Thoracic aorta (tissue), 2 donors: Measurements from ENCODE around the gene WT1. TPM values are rescaled to one million over a fixed set of nuclear protein-coding genes. Genes with fewer than 3 reads are reported as not detected.

Experiments
- ATAC-seq: fragments of 150-250 bp; one replicate; pipeline ENCODE4 v1.8.0; 2017; ENCODE audit warnings: low read depth; ENCODE audit not compliant: insufficient number of reproducible peaks, low FRiP score
- DNase-seq: peaks from one replicate; pipeline ENCODE4 v3.0.0-alpha.2; 2020; ENCODE audit warnings: low spot score
- H3K27ac ChIP-seq, 2 donors: fragments of 200-600 bp; sonication (generic); 1 replicate in 1 of 2; 2 replicates in 1 of 2; pipeline ENCODE4 v1.5.1; 2016; ENCODE audit warnings: mild to moderate bottlenecking in 2 of 2, moderate library complexity in 2 of 2
- H3K27me3 ChIP-seq: fragments of 200-600 bp; sonication (generic); replicated peaks from 2 replicates; pipeline ENCODE4 v1.6.0; 2016; ENCODE audit warnings: mild to moderate bottlenecking; ENCODE audit not compliant: insufficient read depth
- H3K36me3 ChIP-seq: fragments of 200-600 bp; sonication (generic); one replicate; pipeline ENCODE4 v1.5.1; 2016
- H3K4me1 ChIP-seq, 2 donors: fragments of 200-600 bp; sonication (generic); 1 replicate in 1 of 2; 2 replicates in 1 of 2; pipeline versions ENCODE4 v1.5.1 to v1.6.0; 2016; ENCODE audit warnings: low read depth in 2 of 2, mild to moderate bottlenecking in 1 of 2; ENCODE audit not compliant: control insufficient read depth in 1 of 2
- H3K4me3 ChIP-seq: fragments of 200-600 bp; sonication (generic); 2 replicates; pipeline ENCODE4 v1.5.1; 2016; ENCODE audit warnings: mild to moderate bottlenecking
- H3K9me3 ChIP-seq: fragments of 200-600 bp; sonication (generic); 2 replicates; pipeline ENCODE4 v1.5.1; 2016
- total RNA-seq, 2 donors: library from RNA; depleted of rRNA; stranded (reverse); fragments of >200 nt; gene quantifications; one replicate each; pipeline versions ENCODE4 v1.1.0 to v1.2.3, GENCODE V29; 2016
- TF ChIP-seq, protein P1 (sequence below): fragments of 200-600 bp; sonication (generic); IDR thresholded peaks from one replicate; pipeline ENCODE4 v1.5.1; 2019; ENCODE audit warnings: antibody characterized with exemption

The WT1 gene
- total RNA-seq, 2 donors from 2014 or later = 1.1 TPM; not detected in 1

GRCh38 chr11:32469791-32470190 is 34.5 kb upstream of the WT1 start:
- DNase-seq = no peak
- H3K4me1 ChIP-seq = no peaks in the 10 kb centered on the region
- ATAC-seq = no peak
- no peaks in the 10 kb centered on the region for H3K36me3 ChIP-seq
- H3K27me3 ChIP-seq = no peaks in the 10 kb centered on the region
- H3K4me3 ChIP-seq = no peak overlapping the region
- no peaks in the 10 kb centered on the region for H3K9me3 ChIP-seq
- H3K27ac ChIP-seq = no peak overlapping the region
- TF ChIP-seq, protein P1, sequence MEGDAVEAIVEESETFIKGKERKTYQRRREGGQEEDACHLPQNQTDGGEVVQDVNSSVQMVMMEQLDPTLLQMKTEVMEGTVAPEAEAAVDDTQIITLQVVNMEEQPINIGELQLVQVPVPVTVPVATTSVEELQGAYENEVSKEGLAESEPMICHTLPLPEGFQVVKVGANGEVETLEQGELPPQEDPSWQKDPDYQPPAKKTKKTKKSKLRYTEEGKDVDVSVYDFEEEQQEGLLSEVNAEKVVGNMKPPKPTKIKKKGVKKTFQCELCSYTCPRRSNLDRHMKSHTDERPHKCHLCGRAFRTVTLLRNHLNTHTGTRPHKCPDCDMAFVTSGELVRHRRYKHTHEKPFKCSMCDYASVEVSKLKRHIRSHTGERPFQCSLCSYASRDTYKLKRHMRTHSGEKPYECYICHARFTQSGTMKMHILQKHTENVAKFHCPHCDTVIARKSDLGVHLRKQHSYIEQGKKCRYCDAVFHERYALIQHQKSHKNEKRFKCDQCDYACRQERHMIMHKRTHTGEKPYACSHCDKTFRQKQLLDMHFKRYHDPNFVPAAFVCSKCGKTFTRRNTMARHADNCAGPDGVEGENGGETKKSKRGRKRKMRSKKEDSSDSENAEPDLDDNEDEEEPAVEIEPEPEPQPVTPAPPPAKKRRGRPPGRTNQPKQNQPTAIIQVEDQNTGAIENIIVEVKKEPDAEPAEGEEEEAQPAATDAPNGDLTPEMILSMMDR = no peak

GRCh38 chr11:32466279-32466915 is 31.1 kb upstream of the WT1 start:
- H3K27ac ChIP-seq = no peak overlapping the region

DNA sequence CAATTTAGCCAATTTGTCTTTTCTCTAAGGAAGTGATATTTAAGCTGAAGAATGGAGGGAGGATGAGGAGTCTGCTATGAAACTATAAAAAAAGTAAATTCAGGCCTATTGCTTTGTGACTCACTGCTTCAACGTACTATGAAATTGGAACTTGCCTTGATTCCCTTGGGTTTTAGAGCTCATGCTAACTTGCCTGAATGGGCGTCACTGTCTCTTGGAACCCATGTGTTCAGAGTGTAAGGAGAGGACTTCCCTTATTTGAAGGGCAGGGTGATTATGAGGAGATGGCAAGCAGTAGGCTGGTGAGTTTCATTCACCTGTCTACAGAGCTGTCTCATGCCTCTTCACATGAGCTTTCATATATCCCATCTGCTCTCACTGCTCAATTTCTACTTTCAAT is 28.7 kb upstream of the WT1 start:
- no peak for ATAC-seq
- no peak overlapping the region for H3K27ac ChIP-seq
- TF ChIP-seq, protein P1 = no peak

More at GRCh38 chr11:32466279-32466915, 31.1 kb upstream of the WT1 start:
- TF ChIP-seq, protein P1 = no peak
- Histone ChIP-seq H3K4me1 (no peaks in the 10 kb centered on the region), H3K9me3 (no peaks in the 10 kb centered on the region), H3K4me3 (no peak overlapping the region), H3K27me3 (no peaks in the 10 kb centered on the region), H3K36me3 (no peaks in the 10 kb centered on the region)
- DNase-seq (no peak), ATAC-seq (no peak)

GRCh38 chr11:32462011-32462690 is 26.8 kb upstream of the WT1 start:
- TF ChIP-seq, protein P1 = no peak
- no peaks in the 10 kb centered on the region for H3K4me1 ChIP-seq
- H3K4me3 ChIP-seq = no peak overlapping the region
- H3K27me3 ChIP-seq = no peaks in the 10 kb centered on the region
- H3K36me3 ChIP-seq = no peaks in the 10 kb centered on the region
- DNase-seq = no peak
- H3K27ac ChIP-seq = no peak overlapping the region
- H3K9me3 ChIP-seq = no peaks in the 10 kb centered on the region
- no peak for ATAC-seq

More for the DNA sequence above, 28.7 kb upstream of the WT1 start:
- Histone ChIP-seq H3K9me3 (no peaks in the 10 kb centered on the region), H3K27me3 (no peaks in the 10 kb centered on the region), H3K4me3 (no peak overlapping the region), H3K36me3 (no peaks in the 10 kb centered on the region), H3K4me1 (no peaks in the 10 kb centered on the region)
- no peak for DNase-seq

GRCh38 chr11:32456864-32457263 is 21.5 kb upstream of the WT1 start:
- ATAC-seq (no peak), DNase-seq (no peak)
- H3K36me3 ChIP-seq = no peaks in the 10 kb centered on the region
- H3K27ac ChIP-seq = no peak overlapping the region
- no peaks in the 10 kb centered on the region for H3K27me3 ChIP-seq
- no peaks in the 10 kb centered on the region for H3K4me1 ChIP-seq
- no peaks in the 10 kb centered on the region for H3K9me3 ChIP-seq
- H3K4me3 ChIP-seq = no peak overlapping the region
- TF ChIP-seq, protein P1 = no peak
